Adrenal gland (tissue), 5 donors: ENCODE measurements around the gene MYH9.

Source experiments
- POLR2A ChIP-seq, 2 donors: fragments of 450-650 bp; IDR thresholded peaks; one replicate each; pipeline ENCODE4 v1.6.1; 2017; ENCODE audit warnings: antibody characterized with exemption in 2 of 2, mild to moderate bottlenecking in 2 of 2, moderate library complexity in 1 of 2
- TF ChIP-seq, protein P1 (sequence below), 6 experiments: fragments of 450-650 bp in 4 of 6; fragments of 200-600 bp in 2 of 6; sonication (generic) in 1 of 6; IDR thresholded peaks; 1 replicate in 5 of 6; 2 replicates in 1 of 6; pipeline versions ENCODE4 v1.5.1 to v1.8.0; 2016 to 2021; ENCODE audit warnings: antibody characterized with exemption in 6 of 6, mild to moderate bottlenecking in 2 of 6, moderate library complexity in 1 of 6
- donor health status: DM: no; HTN: no; CAD: no.

DNA sequence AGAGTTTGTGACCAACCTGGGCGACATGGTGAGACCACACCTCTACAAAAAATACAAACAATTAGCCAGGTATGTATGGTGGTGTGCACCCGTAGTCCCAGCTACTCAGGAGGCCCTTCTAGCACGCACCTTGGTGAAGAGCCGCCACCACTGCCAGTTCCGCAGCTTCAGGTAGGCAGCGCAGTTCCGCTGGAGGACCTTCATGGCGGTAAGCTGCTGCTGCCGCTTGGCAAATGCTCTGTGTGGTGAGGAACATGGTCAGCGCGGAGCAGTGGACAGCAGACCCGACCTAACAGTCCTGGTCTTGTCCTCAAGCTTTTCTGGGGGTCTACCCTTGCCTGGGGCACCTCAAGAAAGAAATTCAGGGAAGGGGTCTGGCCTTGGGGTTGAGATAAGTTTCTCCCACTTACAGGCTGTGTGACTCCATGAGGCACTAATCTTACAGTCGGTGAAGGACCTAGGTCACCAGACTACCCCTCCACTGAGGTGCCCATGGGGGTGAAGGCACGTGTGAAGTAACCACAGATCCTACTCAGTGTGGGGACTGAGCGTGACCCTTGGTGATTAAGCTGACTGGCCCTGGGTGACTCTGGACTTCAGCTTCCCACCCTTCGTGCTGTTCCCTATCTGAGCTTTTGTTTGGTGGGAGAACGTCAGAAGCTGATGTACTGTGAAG lies 85.2 kb downstream of the MYH9 start:
- TF ChIP-seq, protein P1, sequence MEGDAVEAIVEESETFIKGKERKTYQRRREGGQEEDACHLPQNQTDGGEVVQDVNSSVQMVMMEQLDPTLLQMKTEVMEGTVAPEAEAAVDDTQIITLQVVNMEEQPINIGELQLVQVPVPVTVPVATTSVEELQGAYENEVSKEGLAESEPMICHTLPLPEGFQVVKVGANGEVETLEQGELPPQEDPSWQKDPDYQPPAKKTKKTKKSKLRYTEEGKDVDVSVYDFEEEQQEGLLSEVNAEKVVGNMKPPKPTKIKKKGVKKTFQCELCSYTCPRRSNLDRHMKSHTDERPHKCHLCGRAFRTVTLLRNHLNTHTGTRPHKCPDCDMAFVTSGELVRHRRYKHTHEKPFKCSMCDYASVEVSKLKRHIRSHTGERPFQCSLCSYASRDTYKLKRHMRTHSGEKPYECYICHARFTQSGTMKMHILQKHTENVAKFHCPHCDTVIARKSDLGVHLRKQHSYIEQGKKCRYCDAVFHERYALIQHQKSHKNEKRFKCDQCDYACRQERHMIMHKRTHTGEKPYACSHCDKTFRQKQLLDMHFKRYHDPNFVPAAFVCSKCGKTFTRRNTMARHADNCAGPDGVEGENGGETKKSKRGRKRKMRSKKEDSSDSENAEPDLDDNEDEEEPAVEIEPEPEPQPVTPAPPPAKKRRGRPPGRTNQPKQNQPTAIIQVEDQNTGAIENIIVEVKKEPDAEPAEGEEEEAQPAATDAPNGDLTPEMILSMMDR (IDR thresholded peaks at IDR 0.05): no peak
- TF ChIP-seq POLR2A (IDR thresholded peaks at IDR 0.05): no peak
